H1 (cell line): ENCODE data around the gene SLC32A1. TPM values are rescaled to one million over a fixed set of nuclear protein-coding genes. Genes with fewer than 3 reads are reported as not detected.

ENCODE experiments used
- CTCF ChIA-PET: fragments of 300-600 bp; sonication (Branson Sonifier 250); formaldehyde crosslinking; loops from one replicate; lab custom pipeline; 2021; ENCODE audit not compliant: partially characterized antibody; lab: Charles Lee
- POLR2A ChIA-PET: fragments of 300-600 bp; sonication (Branson Sonifier 250); formaldehyde crosslinking; loops from one replicate; lab custom pipeline; 2021; ENCODE audit warnings: inconsistent platforms; ENCODE audit not compliant: partially characterized antibody; lab: Charles Lee
- DNase-seq, 2 experiments: peaks; one replicate each; pipeline versions ENCODE4 v3.0.0 to v3.0.0-alpha.2; 2010 to 2022; ENCODE audit warnings: low spot score in 2 of 2, low read depth in 1 of 2, mixed read lengths in 1 of 2
- FAIRE-seq: peaks from 2 replicates; lab custom pipeline; 2011; peaks lifted over from hg19 to GRCh38; lab: Jason Lieb, UNC
- H2AFZ ChIP-seq: 2 replicates; pipeline ENCODE4 v1.8.1; 2012; ENCODE audit warnings: low read length, inconsistent platforms
- H2AK5ac ChIP-seq: 2 replicates; pipeline ENCODE4 v1.6.1; 2013; ENCODE audit warnings: low read depth, low read length
- H2BK120ac ChIP-seq: replicated peaks from 2 replicates; pipeline ENCODE3; 2013; ENCODE audit warnings: low read depth, low read length, inconsistent platforms
- H2BK12ac ChIP-seq: 2 replicates; pipeline ENCODE4 v1.6.1; 2013; ENCODE audit warnings: low read depth, low read length
- H2BK15ac ChIP-seq: 2 replicates; pipeline ENCODE4 v1.6.1; 2013; ENCODE audit warnings: low read length
- H2BK20ac ChIP-seq: 2 replicates; pipeline ENCODE4 v1.6.1; 2013; ENCODE audit warnings: low read length
- H2BK5ac ChIP-seq: 2 replicates; pipeline ENCODE4 v1.6.1; 2013; ENCODE audit warnings: low read depth, low read length
- H3K14ac ChIP-seq: 2 replicates; pipeline ENCODE4 v1.6.1; 2013; ENCODE audit warnings: inconsistent platforms; ENCODE audit not compliant: insufficient read length
- H3K18ac ChIP-seq: 2 replicates; pipeline ENCODE4 v1.6.1; 2013; ENCODE audit warnings: low read length; ENCODE audit errors: extremely low read depth
- H3K23ac ChIP-seq: 2 replicates; pipeline ENCODE4 v1.6.1; 2013; ENCODE audit warnings: inconsistent platforms; ENCODE audit not compliant: insufficient read length
- H3K23me2 ChIP-seq: 2 replicates; pipeline ENCODE4 v1.6.1; 2013; ENCODE audit warnings: low read depth, low read length
- H3K27ac ChIP-seq: 2 replicates; pipeline ENCODE4 v1.6.1; 2011; ENCODE audit warnings: low read depth, low read length, inconsistent platforms
- H3K27me3 ChIP-seq, 4 experiments: replicated peaks in 1 of 4; 1 replicate in 1 of 4; 2 replicates in 3 of 4; pipeline versions ENCODE4 v1.6.1 to v1.8.1; 2011 to 2013; ENCODE audit warnings: low read length in 3 of 4, mild to moderate bottlenecking in 3 of 4, inconsistent platforms in 2 of 4, mixed read lengths in 2 of 4, moderate library complexity in 1 of 4; ENCODE audit not compliant: control insufficient read depth in 3 of 4, insufficient read depth in 3 of 4; ENCODE audit errors: extremely low read depth in 1 of 4
- H3K36me3 ChIP-seq, 4 experiments: 2 replicates each; pipeline versions ENCODE4 v1.6.1 to v1.8.1; 2011 to 2013; ENCODE audit warnings: mild to moderate bottlenecking in 4 of 4, low read length in 3 of 4, moderate library complexity in 2 of 4, control low read depth in 1 of 4, inconsistent platforms in 1 of 4; ENCODE audit not compliant: insufficient read depth in 4 of 4, control insufficient read depth in 2 of 4
- H3K4ac ChIP-seq: replicated peaks from 2 replicates; pipeline ENCODE3; 2013; ENCODE audit warnings: low read length, low read depth, mixed read lengths, inconsistent platforms; ENCODE audit not compliant: insufficient read length
- H3K4me1 ChIP-seq, 4 experiments: replicated peaks in 1 of 4; 1 replicate in 1 of 4; 2 replicates in 3 of 4; pipeline versions ENCODE4 v1.6.1 to v1.8.1; 2011 to 2013; ENCODE audit warnings: low read length in 3 of 4, inconsistent platforms in 2 of 4, mixed read lengths in 1 of 4; ENCODE audit not compliant: insufficient read depth in 4 of 4, control insufficient read depth in 3 of 4
- H3K4me2 ChIP-seq, 2 experiments: 2 replicates each; pipeline versions ENCODE4 v1.6.1 to v1.8.1; 2011 to 2013; ENCODE audit warnings: low read depth in 2 of 2, low read length in 2 of 2, control low read depth in 1 of 2, inconsistent platforms in 1 of 2, mild to moderate bottlenecking in 1 of 2; ENCODE audit not compliant: insufficient read depth in 1 of 2
- H3K4me3 ChIP-seq, 4 experiments: fragments of 200-600, 300-600 bp in 1 of 4; sonication (generic), shearing (Covaris generic), sonication (Bioruptor Twin) in 1 of 4; 2 replicates each; pipeline versions ENCODE4 v1.5.1 to v1.8.1; 2011 to 2016; ENCODE audit warnings: low read length in 4 of 4, low read depth in 3 of 4, control low read depth in 2 of 4, inconsistent platforms in 2 of 4, mild to moderate bottlenecking in 2 of 4, mixed read lengths in 1 of 4, moderate library complexity in 1 of 4; ENCODE audit not compliant: insufficient read depth in 2 of 4; ENCODE audit errors: extremely low read depth in 1 of 4
- H3K56ac ChIP-seq: replicated peaks from 2 replicates; pipeline ENCODE3; 2013; ENCODE audit warnings: low read depth, mild to moderate bottlenecking, mixed read lengths, low read length, inconsistent platforms; ENCODE audit not compliant: insufficient read length
- H3K79me1 ChIP-seq: 2 replicates; pipeline ENCODE4 v1.6.1; 2013; ENCODE audit warnings: low read depth, low read length, control low read depth
- H3K79me2 ChIP-seq, 2 experiments: 2 replicates each; pipeline versions ENCODE4 v1.6.1 to v1.8.1; 2012 to 2013; ENCODE audit warnings: low read length in 2 of 2, mild to moderate bottlenecking in 2 of 2, inconsistent platforms in 1 of 2; ENCODE audit not compliant: insufficient read depth in 2 of 2, control insufficient read depth in 1 of 2
- H3K9ac ChIP-seq, 4 experiments: replicated peaks in 1 of 4; 1 replicate in 1 of 4; 2 replicates in 3 of 4; pipeline versions ENCODE4 v1.6.1 to v1.8.1; 2011 to 2013; ENCODE audit warnings: low read depth in 3 of 4, low read length in 3 of 4, control low read depth in 2 of 4, mild to moderate bottlenecking in 2 of 4, moderate library complexity in 2 of 4, inconsistent platforms in 1 of 4; ENCODE audit errors: extremely low read depth in 1 of 4
- H3K9me3 ChIP-seq, 2 experiments: 2 replicates each; pipeline versions ENCODE4 v1.6.1 to v1.8.1; 2012 to 2013; ENCODE audit warnings: mild to moderate bottlenecking in 2 of 2, moderate library complexity in 2 of 2, control low read depth in 1 of 2, inconsistent platforms in 1 of 2, low read depth in 1 of 2, low read length in 1 of 2, mixed read lengths in 1 of 2; ENCODE audit not compliant: insufficient read depth in 2 of 2
- H4K20me1 ChIP-seq, 2 experiments: replicated peaks in 1 of 2; 2 replicates each; pipeline versions ENCODE3 to v1.8.1; 2011 to 2013; ENCODE audit warnings: inconsistent platforms in 2 of 2, low read length in 2 of 2, mild to moderate bottlenecking in 1 of 2; ENCODE audit not compliant: insufficient read depth in 2 of 2, control insufficient read depth in 1 of 2
- H4K5ac ChIP-seq: 2 replicates; pipeline ENCODE4 v1.6.1; 2013; ENCODE audit warnings: low read length, low read depth, mixed read lengths, inconsistent platforms; ENCODE audit not compliant: insufficient read length
- H4K8ac ChIP-seq: 2 replicates; pipeline ENCODE4 v1.8.0; 2013; ENCODE audit warnings: mild to moderate bottlenecking, moderate library complexity, low read length, inconsistent platforms; ENCODE audit not compliant: insufficient read depth; ENCODE audit errors: extremely low read depth
- H4K91ac ChIP-seq: replicated peaks from 2 replicates; pipeline ENCODE3; 2013; ENCODE audit warnings: low read length, mixed read lengths, inconsistent platforms; ENCODE audit not compliant: insufficient read length
- CTBP2 ChIP-seq: IDR thresholded peaks from 2 replicates; pipeline ENCODE4 v1.7.0; 2011; ENCODE audit warnings: borderline replicate concordance, mild to moderate bottlenecking, moderate library complexity, mixed read lengths, low read length; ENCODE audit not compliant: insufficient read depth, insufficient read length
- EP300 ChIP-seq, 2 experiments: IDR thresholded peaks; 1 replicate in 1 of 2; 2 replicates in 1 of 2; pipeline ENCODE4 v1.6.1; 2011 to 2012; ENCODE audit warnings: low read depth in 2 of 2, low read length in 2 of 2, mild to moderate bottlenecking in 2 of 2, borderline replicate concordance in 1 of 2, inconsistent platforms in 1 of 2, moderate library complexity in 1 of 2
- HDAC2 ChIP-seq, 2 experiments: fragments of 300-600 bp in 1 of 2; sonication (generic) in 1 of 2; IDR thresholded peaks; 2 replicates each; pipeline ENCODE4 v1.6.1; 2011 to 2012; ENCODE audit warnings: low read depth in 2 of 2, low read length in 2 of 2, mild to moderate bottlenecking in 2 of 2, moderate library complexity in 2 of 2, borderline replicate concordance in 1 of 2, inconsistent platforms in 1 of 2
- POLR2A ChIP-seq, 2 experiments: IDR thresholded peaks; 1 replicate in 1 of 2; 2 replicates in 1 of 2; pipeline ENCODE4 v1.6.1; 2011; ENCODE audit warnings: low read depth in 2 of 2, low read length in 2 of 2, mild to moderate bottlenecking in 2 of 2; ENCODE audit errors: control extremely low read depth in 1 of 2
- POU5F1 ChIP-seq: IDR thresholded peaks from 2 replicates; pipeline ENCODE4 v1.6.1; 2011; ENCODE audit warnings: low read depth, mild to moderate bottlenecking, low read length, moderate library complexity
- RBBP5 ChIP-seq: IDR thresholded peaks from 2 replicates; pipeline ENCODE4 v1.7.1; 2012; ENCODE audit warnings: low read depth, mild to moderate bottlenecking, inconsistent platforms, low read length, moderate library complexity, borderline replicate concordance
- SIX5 ChIP-seq: IDR thresholded peaks from 2 replicates; pipeline ENCODE4 v1.6.1; 2011; ENCODE audit warnings: mild to moderate bottlenecking, low read depth, low read length
- TAF1 ChIP-seq: IDR thresholded peaks from 2 replicates; pipeline ENCODE4 v1.6.1; 2011; ENCODE audit warnings: mild to moderate bottlenecking, low read depth, low read length
- TCF12 ChIP-seq: IDR thresholded peaks from 2 replicates; pipeline ENCODE4 v1.6.1; 2011; ENCODE audit warnings: low read depth, mild to moderate bottlenecking, low read length
- WGBS, 2 experiments: shearing (Covaris generic) in 1 of 2; methylation state at CpG; one replicate each; pipeline versions ENCODE4 v1.1.6 to v1.1.7; 2013 to 2015; ENCODE audit warnings: low lambda C conversion rate in 2 of 2, mixed read lengths in 2 of 2, inconsistent platforms in 1 of 2, low coverage in 1 of 2, missing lambda C conversion rate in 1 of 2; ENCODE audit not compliant: insufficient replicate concordance in 2 of 2, insufficient coverage in 1 of 2, insufficient read length in 1 of 2; ENCODE audit errors: extremely low coverage in 1 of 2, missing lambda C conversion rate in 1 of 2; 5-methylcytosine and 5-hydroxymethylcytosine counted together
- polyA plus RNA-seq, 7 experiments: library from polyadenylated mRNA; depleted of rRNA in 3 of 7; stranded (reverse) in 5 of 7; unstranded in 2 of 7; fragments of >200 nt in 5 of 7; fragments of 200-250 nt in 2 of 7; gene quantifications; 1 replicate in 5 of 7; 2 replicates in 1 of 7; 4 replicates in 1 of 7; pipeline versions ENCODE4 v1.2.1 to v1.2.3, GENCODE V29; 2011 to 2013; ENCODE audit warnings: missing spikeins in 2 of 7, mixed read lengths in 2 of 7
- total RNA-seq: library from RNA; stranded (reverse); fragmentation: NEBNext Ultra II Directional; extraction: Animal tissue kit (Norgen Biotek cat#: 25700); gene quantifications from 2 replicates; pipeline ENCODE4 v1.2.1, GENCODE V29; 2021
- TF ChIP-seq, protein P1 (sequence below), 3 experiments: IDR thresholded peaks; 1 replicate in 2 of 3; 2 replicates in 1 of 3; pipeline versions ENCODE4 v1.5.1 to v1.6.1; 2011; ENCODE audit warnings: low read length in 3 of 3, mild to moderate bottlenecking in 3 of 3, inconsistent platforms in 2 of 3, low read depth in 1 of 3, moderate library complexity in 1 of 3; ENCODE audit not compliant: insufficient read depth in 1 of 3; ENCODE audit errors: control extremely low read depth in 1 of 3

SLC32A1 gene
- total and polyA plus RNA-seq, 2 of the 8 experiments (the other 6 are each of a cell fraction or from before 2014, with no cell fraction given): 0.09 to 0.15 TPM

DNA sequence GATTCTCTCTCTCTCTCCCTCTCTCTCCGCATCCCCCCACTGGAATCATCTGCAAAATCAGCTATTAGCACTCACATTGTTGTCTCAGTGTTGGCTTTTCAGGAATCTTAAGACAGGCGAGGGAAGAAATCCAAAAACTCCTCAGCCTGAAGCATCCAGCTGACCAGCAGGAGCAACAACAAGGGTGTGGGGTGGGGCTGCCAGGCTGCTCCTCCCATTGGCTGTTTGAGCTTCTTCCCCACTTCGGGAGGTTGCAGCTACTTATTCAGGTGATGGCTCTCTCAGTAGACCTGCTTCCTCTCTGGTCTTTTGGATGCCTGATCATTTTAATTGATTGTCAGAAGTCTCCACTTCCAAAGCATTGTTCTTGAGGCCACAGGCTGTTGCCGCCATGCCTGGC lies 24.1 kb upstream of the SLC32A1 start:
- no peak overlapping the region for H4K91ac ChIP-seq
- no peaks in the 10 kb centered on the region for H3K4me1 ChIP-seq
- no peak overlapping the region for H3K4ac ChIP-seq
- no peaks in the 10 kb centered on the region for H3K9me3 ChIP-seq
- ChIA-PET POLR2A (no interaction called here), CTCF (interaction anchor here (0.7 to 2.0 kb wide), 6 partner anchors 10 to 349 kb away, joined by 3 to 10 read pairs (median 6); partner anchors contain the start of gene SLC32A1)
- H3K4me2 ChIP-seq: no peak overlapping the region
- H3K27ac ChIP-seq: no peak overlapping the region
- H2BK20ac ChIP-seq: no peak overlapping the region
- FAIRE-seq: no peak
- no peak overlapping the region for H3K56ac ChIP-seq
- no peak overlapping the region for H2BK12ac ChIP-seq
- H3K23ac ChIP-seq: no peak overlapping the region
- H3K36me3 ChIP-seq: no peaks in the 10 kb centered on the region
- no peak overlapping the region for H3K14ac ChIP-seq
- H4K5ac ChIP-seq: no peak overlapping the region
- 67% methylated on average over 4 of the region's 4 CpGs; no CpG with 5 or more reads in 1 of the 2 experiments for WGBS, 2 experiments
- no peaks in the 10 kb centered on the region; a peak in 1 of 7 replicates for H3K27me3 ChIP-seq
- no peak overlapping the region for H3K18ac ChIP-seq
- H3K9ac ChIP-seq: no peak overlapping the region
- H2BK5ac ChIP-seq: no peak overlapping the region
- no peak overlapping the region for H2BK15ac ChIP-seq
- H4K8ac ChIP-seq: no peak overlapping the region
- H2BK120ac ChIP-seq: no peak overlapping the region
- H3K79me2 ChIP-seq: no peaks in the 10 kb centered on the region
- no peaks in the 10 kb centered on the region for H3K79me1 ChIP-seq
- no peak overlapping the region for H3K4me3 ChIP-seq
- H3K23me2 ChIP-seq: no peaks in the 10 kb centered on the region
- H2AFZ ChIP-seq: no peak overlapping the region
- no peak for DNase-seq
- no peaks in the 10 kb centered on the region for H4K20me1 ChIP-seq
- no peak overlapping the region for H2AK5ac ChIP-seq
- TF ChIP-seq TAF1 (no peak), POU5F1 (no peak), TCF12 (no peak), RBBP5 (no peak), EP300 (IDR thresholded peaks at IDR 0.05; ENCODE audit: borderline replicate concordance in 1 of 2, low read depth in 2 of 2, low read length in 2 of 2) (no peak), HDAC2 (IDR thresholded peaks at IDR 0.05; ENCODE audit: borderline replicate concordance in 1 of 2, low read depth in 2 of 2, low read length in 2 of 2) (no peak), POLR2A (IDR thresholded peaks at IDR 0.05; ENCODE audit: control extremely low read depth in 1 of 2, low read depth in 2 of 2, low read length in 2 of 2) (no peak), CTBP2 (no peak), SIX5 (no peak)
- TF ChIP-seq, protein P1, sequence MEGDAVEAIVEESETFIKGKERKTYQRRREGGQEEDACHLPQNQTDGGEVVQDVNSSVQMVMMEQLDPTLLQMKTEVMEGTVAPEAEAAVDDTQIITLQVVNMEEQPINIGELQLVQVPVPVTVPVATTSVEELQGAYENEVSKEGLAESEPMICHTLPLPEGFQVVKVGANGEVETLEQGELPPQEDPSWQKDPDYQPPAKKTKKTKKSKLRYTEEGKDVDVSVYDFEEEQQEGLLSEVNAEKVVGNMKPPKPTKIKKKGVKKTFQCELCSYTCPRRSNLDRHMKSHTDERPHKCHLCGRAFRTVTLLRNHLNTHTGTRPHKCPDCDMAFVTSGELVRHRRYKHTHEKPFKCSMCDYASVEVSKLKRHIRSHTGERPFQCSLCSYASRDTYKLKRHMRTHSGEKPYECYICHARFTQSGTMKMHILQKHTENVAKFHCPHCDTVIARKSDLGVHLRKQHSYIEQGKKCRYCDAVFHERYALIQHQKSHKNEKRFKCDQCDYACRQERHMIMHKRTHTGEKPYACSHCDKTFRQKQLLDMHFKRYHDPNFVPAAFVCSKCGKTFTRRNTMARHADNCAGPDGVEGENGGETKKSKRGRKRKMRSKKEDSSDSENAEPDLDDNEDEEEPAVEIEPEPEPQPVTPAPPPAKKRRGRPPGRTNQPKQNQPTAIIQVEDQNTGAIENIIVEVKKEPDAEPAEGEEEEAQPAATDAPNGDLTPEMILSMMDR (IDR thresholded peaks at IDR 0.05; ENCODE audit: control extremely low read depth in 1 of 3, insufficient read depth in 1 of 3, low read depth in 1 of 3, low read length in 3 of 3): no peak
